ENCODE measurements around the gene HOXC12.

Gene HOXC12

DNA sequence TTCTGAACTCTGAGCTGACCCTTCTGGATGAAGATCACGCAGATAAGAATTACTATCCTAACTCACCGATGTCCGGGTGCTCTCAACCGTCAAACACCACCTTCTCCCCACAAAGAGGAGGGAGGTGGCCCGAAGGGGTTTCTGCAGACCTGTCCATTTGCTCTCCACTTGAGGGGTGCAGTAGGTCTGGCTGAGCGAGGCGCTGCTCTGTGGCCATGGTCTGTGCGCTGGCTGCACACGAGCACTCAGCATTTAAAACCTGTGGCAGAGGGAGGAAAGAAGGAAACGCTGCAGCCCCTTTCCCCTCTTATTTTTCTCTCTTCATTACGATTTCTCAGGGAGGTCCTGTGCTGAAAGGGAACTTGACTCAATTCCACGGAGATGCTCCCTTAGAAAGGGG, 17.6 kb upstream of the HOXC12 start:
- TF ChIP-seq, protein P1, sequence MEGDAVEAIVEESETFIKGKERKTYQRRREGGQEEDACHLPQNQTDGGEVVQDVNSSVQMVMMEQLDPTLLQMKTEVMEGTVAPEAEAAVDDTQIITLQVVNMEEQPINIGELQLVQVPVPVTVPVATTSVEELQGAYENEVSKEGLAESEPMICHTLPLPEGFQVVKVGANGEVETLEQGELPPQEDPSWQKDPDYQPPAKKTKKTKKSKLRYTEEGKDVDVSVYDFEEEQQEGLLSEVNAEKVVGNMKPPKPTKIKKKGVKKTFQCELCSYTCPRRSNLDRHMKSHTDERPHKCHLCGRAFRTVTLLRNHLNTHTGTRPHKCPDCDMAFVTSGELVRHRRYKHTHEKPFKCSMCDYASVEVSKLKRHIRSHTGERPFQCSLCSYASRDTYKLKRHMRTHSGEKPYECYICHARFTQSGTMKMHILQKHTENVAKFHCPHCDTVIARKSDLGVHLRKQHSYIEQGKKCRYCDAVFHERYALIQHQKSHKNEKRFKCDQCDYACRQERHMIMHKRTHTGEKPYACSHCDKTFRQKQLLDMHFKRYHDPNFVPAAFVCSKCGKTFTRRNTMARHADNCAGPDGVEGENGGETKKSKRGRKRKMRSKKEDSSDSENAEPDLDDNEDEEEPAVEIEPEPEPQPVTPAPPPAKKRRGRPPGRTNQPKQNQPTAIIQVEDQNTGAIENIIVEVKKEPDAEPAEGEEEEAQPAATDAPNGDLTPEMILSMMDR (conservative IDR thresholded peaks at IDR 0.05; ENCODE audit: control insufficient read depth, insufficient read depth, low read depth, low read length), result no peak
- DNase-seq (ENCODE audit: low read depth), result no peak
- H3K4me3 ChIP-seq (ENCODE audit: control insufficient read depth, low read depth, low read length), result no peak overlapping the region

DNA sequence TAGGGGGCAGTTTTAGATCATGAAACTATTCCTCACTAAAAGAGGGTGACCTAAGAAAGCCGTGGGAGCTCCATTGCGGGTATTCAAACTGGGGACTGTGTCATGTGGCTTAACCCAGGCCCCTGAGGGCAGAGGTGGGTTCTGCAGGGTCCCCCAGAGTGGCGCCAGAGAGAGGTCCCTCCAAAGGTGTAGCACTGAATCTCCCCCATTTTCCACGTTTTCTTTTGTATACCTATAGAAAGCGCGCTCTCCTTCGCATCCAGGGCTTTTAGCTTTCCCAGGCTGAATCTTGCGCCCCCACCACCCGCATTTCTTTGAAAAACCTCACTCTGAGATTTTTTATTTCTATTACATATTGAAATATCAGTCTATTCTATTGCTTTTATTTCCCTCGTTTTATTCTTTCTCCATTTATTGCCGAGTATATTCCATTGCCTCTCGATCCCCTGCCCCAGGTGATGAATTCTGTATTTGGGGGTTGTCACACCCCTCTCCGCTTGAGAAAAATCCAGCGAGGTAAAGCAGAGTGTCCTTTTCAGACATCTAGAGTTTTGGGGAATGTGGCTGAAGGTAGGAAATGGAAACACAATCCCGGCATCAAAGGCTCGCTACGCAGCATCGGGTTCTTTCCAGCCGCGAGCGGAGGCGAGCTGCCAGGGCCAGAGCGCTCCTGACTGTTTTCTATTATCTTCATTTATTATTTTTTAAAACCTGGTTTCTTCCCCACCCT, 16.9 kb upstream of the HOXC12 start:
- TF ChIP-seq, protein P1 (conservative IDR thresholded peaks at IDR 0.05; ENCODE audit: control insufficient read depth, insufficient read depth, low read depth, low read length), result no peak
- no peak for DNase-seq (ENCODE audit: low read depth)
- no peak overlapping the region for H3K4me3 ChIP-seq (ENCODE audit: control insufficient read depth, low read depth, low read length)

DNA sequence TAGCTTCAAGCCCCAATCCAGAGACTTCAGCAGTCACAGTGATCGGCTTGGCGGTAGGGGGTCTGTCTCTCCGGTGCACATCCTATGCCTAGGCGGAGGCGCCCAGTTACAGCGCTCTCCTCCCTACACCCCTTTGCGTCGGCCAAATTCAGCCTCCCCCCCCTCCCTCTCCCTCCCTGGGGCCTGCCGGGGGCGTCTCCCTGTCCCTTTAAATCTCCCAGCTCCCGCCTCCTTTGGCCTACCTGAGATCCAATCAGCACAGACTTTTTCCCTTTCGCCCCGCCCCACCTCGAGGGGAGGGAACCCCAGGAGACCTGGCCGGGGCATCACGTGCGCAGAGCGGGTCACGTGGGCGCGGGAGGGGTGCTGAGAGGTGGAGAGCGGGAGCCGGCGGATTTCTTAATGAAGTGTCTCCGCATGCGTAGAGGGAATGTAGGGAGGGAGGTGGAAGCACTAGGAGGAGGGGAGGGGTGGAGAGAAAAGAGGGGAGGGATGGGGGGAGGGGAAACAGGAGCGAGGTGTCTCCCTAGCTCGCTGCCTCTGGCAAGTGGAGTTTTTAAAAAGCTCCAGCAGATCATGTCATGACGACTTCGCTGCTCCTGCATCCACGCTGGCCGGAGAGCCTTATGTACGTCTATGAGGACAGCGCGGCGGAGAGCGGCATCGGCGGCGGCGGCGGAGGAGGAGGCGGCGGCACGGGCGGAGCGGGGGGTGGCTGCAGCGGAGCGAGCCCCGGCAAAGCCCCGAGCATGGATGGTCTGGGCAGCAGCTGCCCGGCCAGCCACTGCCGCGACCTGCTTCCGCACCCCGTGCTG, 16.2 kb upstream of the HOXC12 start, which contains the start of gene HOXC13:
TSS of gene HOXC13 (plus strand) at position 506 of the 815 bp plus-strand sequence. CDS start at position 582, 76 bp downstream.
- TF ChIP-seq, protein P1 (conservative IDR thresholded peaks at IDR 0.05; ENCODE audit: control insufficient read depth, insufficient read depth, low read depth, low read length), result no peak
- DNase-seq (ENCODE audit: low read depth), result peak; percentile 68
- H3K4me3 ChIP-seq (ENCODE audit: control insufficient read depth, low read depth, low read length), result no peak within 1 kb of the TSS

DNA sequence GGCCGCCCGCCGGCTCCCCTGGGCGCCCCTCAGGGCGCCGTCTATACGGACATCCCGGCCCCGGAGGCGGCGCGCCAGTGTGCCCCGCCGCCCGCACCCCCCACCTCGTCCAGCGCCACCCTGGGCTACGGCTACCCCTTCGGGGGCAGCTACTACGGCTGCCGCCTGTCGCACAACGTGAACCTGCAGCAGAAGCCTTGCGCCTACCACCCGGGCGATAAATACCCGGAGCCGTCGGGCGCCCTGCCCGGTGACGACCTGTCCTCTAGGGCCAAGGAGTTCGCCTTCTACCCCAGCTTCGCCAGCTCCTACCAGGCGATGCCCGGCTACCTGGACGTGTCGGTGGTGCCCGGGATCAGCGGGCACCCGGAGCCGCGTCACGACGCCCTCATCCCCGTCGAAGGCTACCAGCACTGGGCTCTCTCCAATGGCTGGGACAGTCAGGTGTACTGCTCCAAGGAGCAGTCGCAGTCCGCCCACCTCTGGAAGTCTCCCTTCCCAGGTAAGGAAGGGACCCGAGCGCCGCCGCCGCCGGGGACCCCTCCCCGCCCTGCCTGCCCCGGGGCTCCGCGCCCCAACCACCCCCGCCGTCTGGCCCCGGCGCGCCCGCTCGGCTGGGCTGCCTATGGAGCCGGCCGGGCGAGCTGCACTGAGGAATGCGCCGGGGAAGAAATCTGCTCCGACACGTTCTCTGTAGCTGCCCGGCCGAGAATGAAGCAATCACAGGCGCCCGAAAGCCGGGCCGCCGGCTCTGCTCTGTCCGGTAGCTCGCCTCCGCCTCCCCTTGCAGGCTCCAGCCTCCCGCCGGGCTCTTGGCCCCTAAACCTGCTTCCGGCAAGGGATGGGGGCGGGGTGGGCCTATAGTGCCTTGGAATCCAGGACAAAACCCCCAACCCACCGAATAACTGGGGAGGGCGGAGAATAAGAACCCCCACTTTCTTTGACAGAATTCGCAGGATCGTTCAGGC, 15.3 kb upstream of the HOXC12 start:
- peak; percentile 26 for DNase-seq (ENCODE audit: low read depth)
- TF ChIP-seq, protein P1 (conservative IDR thresholded peaks at IDR 0.05; ENCODE audit: control insufficient read depth, insufficient read depth, low read depth, low read length), result no peak
- no peak overlapping the region for H3K4me3 ChIP-seq (ENCODE audit: control insufficient read depth, low read depth, low read length)

DNA sequence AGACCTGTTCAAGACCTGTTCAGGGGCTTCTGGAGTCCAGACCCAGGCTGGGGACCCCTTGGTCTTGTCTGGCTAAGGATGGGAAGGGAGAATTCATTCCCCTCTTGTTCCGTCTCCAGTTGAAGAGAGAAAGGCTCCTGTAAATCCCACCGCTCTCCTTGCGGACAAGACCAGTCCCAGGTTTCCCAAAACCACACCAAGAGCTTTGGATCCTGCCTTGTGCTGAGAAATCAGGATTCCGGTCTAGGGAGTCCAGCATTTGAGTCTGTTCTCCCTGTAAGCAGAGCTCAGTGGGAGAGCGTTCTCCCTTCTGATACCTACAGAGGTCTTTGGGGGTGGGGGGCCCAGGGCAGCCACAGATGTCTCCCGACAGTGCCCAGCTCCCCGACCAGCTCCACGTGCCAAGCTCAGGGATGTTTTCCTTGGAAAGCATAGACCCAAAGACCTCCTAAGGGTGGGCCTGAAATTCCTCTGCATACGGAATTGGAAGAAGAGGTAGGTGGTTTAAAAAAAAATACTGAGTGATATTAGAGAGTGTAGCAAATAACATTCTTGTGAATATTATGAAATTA, 14.2 kb upstream of the HOXC12 start:
- no peak for DNase-seq (ENCODE audit: low read depth)
- TF ChIP-seq, protein P1 (conservative IDR thresholded peaks at IDR 0.05; ENCODE audit: control insufficient read depth, insufficient read depth, low read depth, low read length), result no peak
- H3K4me3 ChIP-seq (ENCODE audit: control insufficient read depth, low read depth, low read length), result no peak overlapping the region

DNA sequence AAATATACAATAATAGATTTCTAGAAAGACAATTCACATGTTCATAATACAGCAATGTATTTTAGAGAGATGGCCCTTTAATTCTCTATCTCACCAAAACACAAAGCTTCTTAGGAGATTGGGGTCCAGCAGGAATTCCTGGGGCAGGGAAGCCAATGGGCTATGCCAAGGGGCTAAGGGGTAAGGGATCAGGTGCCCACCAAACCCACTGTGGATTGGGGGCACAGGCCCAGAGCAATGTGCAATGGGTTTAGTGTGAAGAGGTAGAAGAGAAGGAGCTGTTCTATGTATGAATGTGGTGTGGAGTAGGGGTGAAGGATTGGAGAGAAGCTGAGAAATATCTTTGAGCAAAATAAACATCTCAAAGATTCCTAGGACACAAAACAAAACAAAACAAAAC, 13.5 kb upstream of the HOXC12 start:
- no peak overlapping the region for H3K4me3 ChIP-seq (ENCODE audit: control insufficient read depth, low read depth, low read length)
- TF ChIP-seq, protein P1 (conservative IDR thresholded peaks at IDR 0.05; ENCODE audit: control insufficient read depth, insufficient read depth, low read depth, low read length), result no peak
- no peak for DNase-seq (ENCODE audit: low read depth)

All from fibroblast of mammary gland (primary cell).